B cell (primary cell): Measurements from ENCODE around the gene HDAC6. TPM values are rescaled to one million over a fixed set of nuclear protein-coding genes. Genes with fewer than 3 reads are reported as not detected.

Experiments
- ATAC-seq: fragments of 200-7000 bp; cut with Tn5 transposase; one replicate; pipeline ENCODE4 v1.10.0; 2021; ENCODE audit warnings: low read depth, mild to moderate bottlenecking, moderate number of reproducible peaks, moderate library complexity
- CTCF ChIA-PET: fragments of 350-600 bp; sonication (Branson Sonifier 250); formaldehyde crosslinking; loops from one replicate; lab custom pipeline; 2021; ENCODE audit warnings: antibody characterized with exemption, inconsistent platforms; lab: Charles Lee
- POLR2A ChIA-PET: fragments of 350-600 bp; sonication (Branson Sonifier 250); formaldehyde crosslinking; loops from one replicate; lab custom pipeline; 2021; ENCODE audit warnings: antibody characterized with exemption; lab: Charles Lee
- DNase-seq: peaks from one replicate; pipeline ENCODE4 v3.0.0; 2013
- H2AFZ ChIP-seq: 2 replicates; pipeline ENCODE4 v1.6.1; 2012; ENCODE audit warnings: mild to moderate bottlenecking, low read depth, low read length; ENCODE audit not compliant: insufficient read depth, poor library complexity, severe bottlenecking
- H3K27ac ChIP-seq, 2 donors: 1 replicate in 1 of 2; 2 replicates in 1 of 2; pipeline ENCODE4 v1.5.1; 2012 to 2013; ENCODE audit warnings: low read length in 2 of 2, mild to moderate bottlenecking in 2 of 2, moderate library complexity in 1 of 2
- H3K27me3 ChIP-seq, 4 experiments: fragments of 200-600 bp in 1 of 4; sonication (generic) in 1 of 4; replicated peaks in 1 of 4; 1 replicate in 2 of 4; 2 replicates in 2 of 4; pipeline versions ENCODE4 v1.6.1 to v1.7.0; 2013 to 2016; ENCODE audit warnings: low read length in 3 of 4, mild to moderate bottlenecking in 2 of 4, mixed read lengths in 1 of 4, moderate library complexity in 1 of 4; ENCODE audit not compliant: insufficient read depth in 4 of 4, control insufficient read depth in 3 of 4; ENCODE audit errors: control extremely low read depth in 1 of 4
- H3K36me3 ChIP-seq, 2 experiments: replicated peaks in 1 of 2; 1 replicate in 1 of 2; 2 replicates in 1 of 2; pipeline versions ENCODE4 v1.6.1 to v1.7.1; 2013; ENCODE audit warnings: low read length in 1 of 2; ENCODE audit not compliant: insufficient read depth in 2 of 2, control insufficient read depth in 1 of 2; ENCODE audit errors: control extremely low read depth in 1 of 2, extremely low read depth in 1 of 2
- H3K4me1 ChIP-seq, 2 donors: fragments of 200-600 bp in 1 of 2; sonication (generic) in 1 of 2; 1 replicate in 1 of 2; 2 replicates in 1 of 2; pipeline versions ENCODE4 v1.5.1 to v1.6.1; 2013 to 2017; ENCODE audit warnings: low read length in 2 of 2; ENCODE audit not compliant: control insufficient read depth in 2 of 2, insufficient read depth in 2 of 2
- H3K4me2 ChIP-seq: replicated peaks from 2 replicates; pipeline ENCODE3; 2012; ENCODE audit warnings: mild to moderate bottlenecking, low read depth, low read length; ENCODE audit not compliant: poor library complexity, severe bottlenecking
- H3K4me3 ChIP-seq, 5 experiments: fragments of 200-600 bp in 1 of 5; sonication (generic) in 1 of 5; 1 replicate in 3 of 5; 2 replicates in 2 of 5; pipeline versions ENCODE4 v1.5.1 to v1.7.0; 2011 to 2016; ENCODE audit warnings: low read length in 4 of 5, mild to moderate bottlenecking in 4 of 5, low read depth in 2 of 5, control low read depth in 1 of 5, moderate library complexity in 1 of 5; ENCODE audit not compliant: insufficient read depth in 1 of 5; ENCODE audit errors: control extremely low read depth in 1 of 5, extremely low read depth in 1 of 5
- H3K79me2 ChIP-seq: fragments of 200-600 bp; sonication (generic); one replicate; pipeline ENCODE4 v1.6.0; 2016; ENCODE audit warnings: low read length; ENCODE audit not compliant: control insufficient read depth, insufficient read depth
- H3K9ac ChIP-seq: fragments of 200-600 bp; sonication (generic); 2 replicates; pipeline ENCODE4 v1.6.1; 2017; ENCODE audit warnings: mild to moderate bottlenecking, low read length, moderate library complexity
- H3K9me3 ChIP-seq, 3 donors: one replicate each; pipeline versions ENCODE4 v1.6.1 to v1.7.1; 2013; ENCODE audit warnings: low read length in 2 of 3; ENCODE audit not compliant: control insufficient read depth in 2 of 3, insufficient read depth in 1 of 3; ENCODE audit errors: control extremely low read depth in 1 of 3
- H4K20me1 ChIP-seq: 2 replicates; pipeline ENCODE4 v1.6.0; 2012; ENCODE audit warnings: mild to moderate bottlenecking, low read length; ENCODE audit not compliant: insufficient read depth, control insufficient read depth, poor library complexity, severe bottlenecking
- H3K27ac Mint-ChIP-seq: one replicate; pipeline ENCODE4 v1.8.0; 2021; ENCODE audit warnings: mixed read lengths
- H3K27me3 Mint-ChIP-seq: one replicate; pipeline ENCODE4 v1.8.0; 2021; ENCODE audit warnings: mixed read lengths
- H3K4me1 Mint-ChIP-seq: one replicate; pipeline ENCODE4 v1.8.0; 2021; ENCODE audit warnings: mixed read lengths
- H3K4me3 Mint-ChIP-seq: one replicate; pipeline ENCODE4 v1.8.0; 2021; ENCODE audit warnings: mixed read lengths
- H3K9me3 Mint-ChIP-seq: one replicate; pipeline ENCODE4 v1.8.0; 2022; ENCODE audit warnings: mixed read lengths; ENCODE audit not compliant: insufficient read depth
- CTCF ChIP-seq: fragments of 200-600 bp; IDR thresholded peaks from one replicate; pipeline ENCODE4 v1.8.0; 2022; ENCODE audit warnings: antibody characterized with exemption, mild to moderate bottlenecking
- EZH2 ChIP-seq: IDR thresholded peaks from 2 replicates; pipeline ENCODE4 v1.6.1; 2012; ENCODE audit warnings: borderline replicate concordance, low read depth, mild to moderate bottlenecking, moderate library complexity, low read length; ENCODE audit not compliant: insufficient read depth, poor library complexity, severe bottlenecking
- WGBS: methylation state at CpG from one replicate; pipeline ENCODE4 v1.1.5; 2013; ENCODE audit warnings: missing lambda C conversion rate; ENCODE audit not compliant: insufficient coverage; 5-methylcytosine and 5-hydroxymethylcytosine counted together
- intact Hi-C: fragments of 100-400 bp; cut with micrococcal nuclease; formaldehyde crosslinking; loops from one replicate; pipeline ENCODE4 v1.10.0; 2022
- polyA plus RNA-seq: library from polyadenylated mRNA; depleted of rRNA; stranded (reverse); fragments of >200 nt; gene quantifications from 2 replicates; pipeline ENCODE4 v1.2.3, GENCODE V29; 2012
- total RNA-seq, 2 donors: library from RNA; stranded (reverse); fragments of 120-200 nt in 1 of 2; gene quantifications; 1 replicate in 1 of 2; 2 replicates in 1 of 2; pipeline versions ENCODE4 v1.2.3 to v1.2.4, GENCODE V29; 2013 to 2022

Gene HDAC6
- total and polyA plus RNA-seq, 2 donors (not counting 1 experiment from before 2014, with no cell fraction given): 125 to 168 TPM

GRCh38 chrX:48761674-48762471 is 40.0 kb upstream of the HDAC6 start, which contains the start of gene GLOD5:
Gene GLOD5 (plus strand): TSS chrX:48761747. CDS start chrX:48761791, 44 bp downstream.
- Mint-ChIP-seq H3K27me3 (peaks cover 8% of the 10 kb centered on the region), H3K4me3 (no peak within 1 kb of the TSS), H3K4me1 (no peaks in the 10 kb centered on the region), H3K9me3 (no peaks in the 10 kb centered on the region), H3K27ac (no peak within 1 kb of the TSS)
- ATAC-seq: no peak
- Histone ChIP-seq H3K36me3 (no peaks in the 10 kb centered on the region), H4K20me1 (no peaks in the 10 kb centered on the region), H3K4me3 (no peak within 1 kb of the TSS), H3K9ac (no peak within 1 kb of the TSS), H2AFZ (no peak within 1 kb of the TSS), H3K9me3 (no peaks in the 10 kb centered on the region), H3K79me2 (no peaks in the 10 kb centered on the region), H3K4me1 (no peaks in the 10 kb centered on the region), H3K4me2 (no peak within 1 kb of the TSS), H3K27ac (no peak within 1 kb of the TSS), H3K27me3 (no peaks in the 10 kb centered on the region)
- WGBS: 73% methylated on average over 8 of the region's 12 CpGs
- intact Hi-C loops: no loop called here
- ChIA-PET CTCF (no interaction called here), POLR2A (no interaction called here)
- no peak for DNase-seq
- no peak for TF ChIP-seq CTCF
- no peak for TF ChIP-seq EZH2

- H3K9me3 ChIP-seq: no peaks in the 10 kb centered on the region
- whole genome bisulfite sequencing: 100% methylated on average over 1 of the region's 6 CpGs
- no peak overlapping the region for H3K4me2 ChIP-seq
- no peaks in the 10 kb centered on the region for H4K20me1 ChIP-seq
- POLR2A ChIA-PET: no interaction called here
- intact Hi-C loops: no loop called here
- H3K27me3 ChIP-seq: no peaks in the 10 kb centered on the region
- H3K4me1 Mint-ChIP-seq: no peaks in the 10 kb centered on the region
- H3K27ac ChIP-seq: no peak overlapping the region
- no peak overlapping the region for H3K27ac Mint-ChIP-seq
- H3K4me3 ChIP-seq: no peak overlapping the region
- H3K79me2 ChIP-seq: no peaks in the 10 kb centered on the region
- H3K4me3 Mint-ChIP-seq: no peak overlapping the region
- no peak overlapping the region for H2AFZ ChIP-seq
- peaks cover under 1% of the 10 kb centered on the region for H3K27me3 Mint-ChIP-seq
- DNase-seq (no peak), ATAC-seq (no peak)
- CTCF ChIA-PET: no interaction called here
- H3K9ac ChIP-seq: no peak overlapping the region
- H3K36me3 ChIP-seq: no peaks in the 10 kb centered on the region
- no peak for TF ChIP-seq EZH2
- no peak for TF ChIP-seq CTCF
- no peaks in the 10 kb centered on the region for H3K4me1 ChIP-seq
- no peaks in the 10 kb centered on the region for H3K9me3 Mint-ChIP-seq
Observed at GRCh38 chrX:48769230-48769629, 32.6 kb upstream of the HDAC6 start.
